ENCODE data around the gene IL20. TPM values are rescaled to one million over a fixed set of nuclear protein-coding genes. Genes with fewer than 3 reads are reported as not detected.

Gene IL20
- total RNA-seq, 1 donor from 2014 or later, result 0.53 TPM

GRCh38 chr1:206863266-206863665 is 2.2 kb upstream of the IL20 start:
- no peak for FAIRE-seq
- TF ChIP-seq CTCF (IDR thresholded peaks at IDR 0.05; ENCODE audit: insufficient read depth, low read length, severe bottlenecking), result no peak
- no peaks in the 10 kb centered on the region for H3K27me3 ChIP-seq (ENCODE audit: control insufficient read depth, insufficient read depth, low read length)
- H3K36me3 ChIP-seq (ENCODE audit: control insufficient read depth, insufficient read depth, low read length), result no peaks in the 10 kb centered on the region
- H3K4me3 ChIP-seq (ENCODE audit: low read depth, low read length), result no peak overlapping the region
- peak; percentile 35 for DNase-seq (ENCODE audit: low read depth)

GRCh38 chr1:206866062-206866461 is 639 bp downstream of the IL20 start:
- no peak for TF ChIP-seq CTCF (IDR thresholded peaks at IDR 0.05; ENCODE audit: insufficient read depth, low read length, severe bottlenecking)
- no peak overlapping the region for H3K4me3 ChIP-seq (ENCODE audit: low read depth, low read length)
- no peak for FAIRE-seq
- peak; percentile 46 for DNase-seq (ENCODE audit: low read depth)
- H3K36me3 ChIP-seq (ENCODE audit: control insufficient read depth, insufficient read depth, low read length), result no peaks in the 10 kb centered on the region
- H3K27me3 ChIP-seq (ENCODE audit: control insufficient read depth, insufficient read depth, low read length), result no peaks in the 10 kb centered on the region

- Histone ChIP-seq H3K4me3 (ENCODE audit: low read depth, low read length) (no peak overlapping the region), H3K27me3 (ENCODE audit: control insufficient read depth, insufficient read depth, low read length) (no peaks in the 10 kb centered on the region), H3K36me3 (ENCODE audit: control insufficient read depth, insufficient read depth, low read length) (no peaks in the 10 kb centered on the region)
- no peak for TF ChIP-seq CTCF (IDR thresholded peaks at IDR 0.05; ENCODE audit: insufficient read depth, low read length, severe bottlenecking)
- FAIRE-seq (no peak), DNase-seq (ENCODE audit: low read depth) (peak; percentile 89)
These were observed 1.8 kb downstream of the IL20 start for GRCh38 chr1:206867239-206867638.

- DNase-seq (ENCODE audit: low read depth), result peak; percentile 73
- no peak for TF ChIP-seq CTCF (IDR thresholded peaks at IDR 0.05; ENCODE audit: insufficient read depth, low read length, severe bottlenecking)
- FAIRE-seq, result no peak
- no peak overlapping the region for H3K4me3 ChIP-seq (ENCODE audit: low read depth, low read length)
- H3K27me3 ChIP-seq (ENCODE audit: control insufficient read depth, insufficient read depth, low read length), result no peaks in the 10 kb centered on the region
- no peaks in the 10 kb centered on the region for H3K36me3 ChIP-seq (ENCODE audit: control insufficient read depth, insufficient read depth, low read length)
These were observed 2.3 kb downstream of the IL20 start for GRCh38 chr1:206867716-206868115.

GRCh38 chr1:206868264-206868663 is 2.8 kb downstream of the IL20 start:
- H3K36me3 ChIP-seq (ENCODE audit: control insufficient read depth, insufficient read depth, low read length), result no peaks in the 10 kb centered on the region
- no peak overlapping the region for H3K4me3 ChIP-seq (ENCODE audit: low read depth, low read length)
- DNase-seq (ENCODE audit: low read depth), result no peak
- no peak for FAIRE-seq
- H3K27me3 ChIP-seq (ENCODE audit: control insufficient read depth, insufficient read depth, low read length), result no peaks in the 10 kb centered on the region
- no peak for TF ChIP-seq CTCF (IDR thresholded peaks at IDR 0.05; ENCODE audit: insufficient read depth, low read length, severe bottlenecking)

GRCh38 chr1:206872139-206872538 is 6.7 kb downstream of the IL20 start:
- DNase-seq (ENCODE audit: low read depth) (no peak), FAIRE-seq (no peak)
- TF ChIP-seq CTCF (IDR thresholded peaks at IDR 0.05; ENCODE audit: insufficient read depth, low read length, severe bottlenecking), result no peak
- Histone ChIP-seq H3K36me3 (ENCODE audit: control insufficient read depth, insufficient read depth, low read length) (no peaks in the 10 kb centered on the region), H3K27me3 (ENCODE audit: control insufficient read depth, insufficient read depth, low read length) (no peaks in the 10 kb centered on the region), H3K4me3 (ENCODE audit: low read depth, low read length) (no peak overlapping the region)
